GM23338 (cell line): ENCODE results near the gene ATF2. TPM values are rescaled to one million over a fixed set of nuclear protein-coding genes. Genes with fewer than 3 reads are reported as not detected.

Experiments used
- ATAC-seq: fragments of 200-7000 bp; cut with Tn5 transposase; 3 replicates; pipeline ENCODE4 v1.9.1; 2020
- DNase-seq: peaks from one replicate; pipeline ENCODE4 v3.0.0-alpha.2; 2015; ENCODE audit warnings: low spot score
- H2AFZ ChIP-seq: fragments of 200-600 bp; sonication (generic); 2 replicates; pipeline ENCODE4 v1.8.0; 2016; ENCODE audit warnings: antibody characterized with exemption, mild to moderate bottlenecking, moderate library complexity
- H3F3A ChIP-seq: fragments of 200-600 bp; sonication (generic); replicated peaks from 2 replicates; pipeline ENCODE4 v1.8.0; 2017; ENCODE audit warnings: antibody characterized with exemption, mixed run types, low read depth
- H3K27ac ChIP-seq: fragments of 200-600 bp; sonication (generic); 2 replicates; pipeline ENCODE4 v1.6.1; 2016; ENCODE audit warnings: low read depth
- H3K27me3 ChIP-seq: fragments of 200-600 bp; sonication (generic); 2 replicates; pipeline ENCODE4 v1.8.0; 2016; ENCODE audit warnings: mild to moderate bottlenecking, mixed run types, moderate library complexity; ENCODE audit not compliant: insufficient read depth
- H3K36me3 ChIP-seq: fragments of 200-600 bp; sonication (generic); 2 replicates; pipeline ENCODE4 v1.8.0; 2016; ENCODE audit warnings: mild to moderate bottlenecking; ENCODE audit not compliant: insufficient read depth
- H3K4me1 ChIP-seq: fragments of 200-600 bp; sonication (generic); 2 replicates; pipeline ENCODE4 v1.8.0; 2016; ENCODE audit warnings: mild to moderate bottlenecking, moderate library complexity; ENCODE audit not compliant: insufficient read depth
- H3K4me2 ChIP-seq: fragments of 200-600 bp; sonication (generic); 2 replicates; pipeline ENCODE4 v1.7.1; 2017; ENCODE audit warnings: mixed run types
- H3K4me3 ChIP-seq: fragments of 200-600 bp; sonication (generic); 2 replicates; pipeline ENCODE4 v1.6.1; 2016; ENCODE audit warnings: mixed run types
- H3K79me2 ChIP-seq: fragments of 200-600 bp; sonication (generic); replicated peaks from 2 replicates; pipeline ENCODE4 v1.8.0; 2017; ENCODE audit warnings: mild to moderate bottlenecking; ENCODE audit not compliant: insufficient read depth
- H3K9me2 ChIP-seq: fragments of 200-600 bp; sonication (generic); 2 replicates; pipeline ENCODE4 v1.8.0; 2017; ENCODE audit not compliant: insufficient read depth
- H4K20me1 ChIP-seq: fragments of 200-600 bp; sonication (generic); replicated peaks from 2 replicates; pipeline ENCODE4 v1.8.0; 2017; ENCODE audit warnings: mild to moderate bottlenecking; ENCODE audit not compliant: insufficient read depth
- H3K27ac Mint-ChIP-seq: 2 replicates; pipeline ENCODE4 v1.8.0; 2020; ENCODE audit warnings: inconsistent platforms, mild to moderate bottlenecking, moderate library complexity, mixed read lengths
- H3K27me3 Mint-ChIP-seq: 3 replicates; pipeline ENCODE4 v1.8.0; 2022; ENCODE audit warnings: low read depth, mild to moderate bottlenecking, moderate library complexity, mixed read lengths, inconsistent platforms; ENCODE audit not compliant: insufficient read depth, poor library complexity
- H3K36me3 Mint-ChIP-seq: 3 replicates; pipeline ENCODE4 v1.8.0; 2021; ENCODE audit warnings: low read depth, mild to moderate bottlenecking, inconsistent platforms, moderate library complexity, mixed read lengths
- H3K4me1 Mint-ChIP-seq: 3 replicates; pipeline ENCODE4 v1.8.0; 2020; ENCODE audit warnings: mild to moderate bottlenecking, inconsistent platforms, mixed read lengths
- H3K4me3 Mint-ChIP-seq: 3 replicates; pipeline ENCODE4 v1.8.0; 2021; ENCODE audit warnings: moderate library complexity, mild to moderate bottlenecking, inconsistent platforms, mixed read lengths
- H3K9me3 Mint-ChIP-seq: 3 replicates; pipeline ENCODE4 v1.8.0; 2020; ENCODE audit warnings: moderate library complexity, mild to moderate bottlenecking, inconsistent platforms, mixed read lengths
- CREB1 ChIP-seq: fragments of 250-450 bp; sonication (Bioruptor Pico); IDR thresholded peaks from 2 replicates; pipeline ENCODE4 v1.5.0; 2020; ENCODE audit warnings: low read depth, mild to moderate bottlenecking, moderate library complexity
- CTCF ChIP-seq, 2 experiments: fragments of 200-600 bp in 1 of 2; sonication (generic) in 1 of 2; conservative IDR thresholded peaks; 2 replicates each; pipeline versions ENCODE4 v1.5.1 to v1.6.1; 2016 to 2017; ENCODE audit warnings: antibody characterized with exemption in 2 of 2, low read depth in 2 of 2, mild to moderate bottlenecking in 2 of 2, moderate library complexity in 1 of 2
- EZH2 ChIP-seq: fragments of 200-600 bp; sonication (generic); IDR thresholded peaks from one replicate; pipeline ENCODE4 v1.8.0; 2017; ENCODE audit warnings: antibody characterized with exemption, mild to moderate bottlenecking, low read depth; ENCODE audit not compliant: unreplicated experiment
- EZH2phosphoT487 ChIP-seq: fragments of 200-600 bp; sonication (generic); IDR thresholded peaks from one replicate; pipeline ENCODE4 v1.8.1; 2018; ENCODE audit warnings: antibody characterized with exemption; ENCODE audit not compliant: unreplicated experiment
- NANOG ChIP-seq: IDR thresholded peaks from 2 replicates; pipeline ENCODE4 v1.6.1; 2016; ENCODE audit warnings: antibody characterized with exemption, borderline replicate concordance
- REST ChIP-seq: IDR thresholded peaks from one replicate; pipeline ENCODE4 v1.6.1; 2018; ENCODE audit warnings: antibody characterized with exemption; ENCODE audit not compliant: unreplicated experiment
- STAT1 ChIP-seq: IDR thresholded peaks from one replicate; pipeline ENCODE4 v1.6.1; 2016; ENCODE audit warnings: antibody characterized with exemption; ENCODE audit not compliant: unreplicated experiment
- ZNF114 ChIP-seq: fragments of 250-450 bp; sonication (Bioruptor Pico); IDR thresholded peaks from 2 replicates; pipeline ENCODE4 v1.5.0; 2020; ENCODE audit warnings: mild to moderate bottlenecking, moderate library complexity
- ZNF331 ChIP-seq: fragments of 250-450 bp; sonication (Bioruptor Pico); IDR thresholded peaks from 2 replicates; pipeline ENCODE4 v1.5.0; 2020; ENCODE audit warnings: low read depth, mild to moderate bottlenecking, moderate library complexity
- polyA plus RNA-seq: library from polyadenylated mRNA; unstranded; fragments of >200 nt; fragmentation: Nextera tagmentation; extraction: Ambion mirVana; gene quantifications from 2 replicates; pipeline ENCODE4 v1.2.1, GENCODE V29; 2016
- total RNA-seq: library from RNA; depleted of rRNA; stranded (reverse); fragments of >200 nt; shearing (Covaris generic); gene quantifications from 2 replicates; pipeline ENCODE4 v1.2.3, GENCODE V29; 2014

Gene ATF2
- total and polyA plus RNA-seq, 2 experiments from 2014 or later, result 23.6 to 56.2 TPM

- no peak overlapping the region for H3K4me3 Mint-ChIP-seq
- no peak for ATAC-seq
- H3K27me3 ChIP-seq, result no peaks in the 10 kb centered on the region
Observed at GRCh38 chr2:175183674-175184073, 15.7 kb upstream of the ATF2 start.

More at GRCh38 chr2:175183674-175184073, 15.7 kb upstream of the ATF2 start:
- H3K9me3 Mint-ChIP-seq, result no peaks in the 10 kb centered on the region
- Histone ChIP-seq H3K36me3 (peaks cover 14% of the 10 kb centered on the region), H3F3A (no peaks in the 10 kb centered on the region), H3K27ac (no peak overlapping the region), H3K4me1 (no peaks in the 10 kb centered on the region), H2AFZ (no peak overlapping the region), H3K4me2 (no peak overlapping the region), H3K79me2 (peaks cover 22% of the 10 kb centered on the region), H3K4me3 (no peak overlapping the region), H4K20me1 (peaks cover 13% of the 10 kb centered on the region; the same call in 1 of the 2 replicates), H3K9me2 (peaks cover 13% of the 10 kb centered on the region)
- H3K27ac Mint-ChIP-seq, result no peak overlapping the region
- DNase-seq, result no peak
- TF ChIP-seq ZNF114, result no peak
- TF ChIP-seq NANOG, result no peak
- no peak for TF ChIP-seq CREB1
- no peak for TF ChIP-seq REST
- no peak for TF ChIP-seq STAT1
- TF ChIP-seq ZNF331 (CRISPR knock-in tag), result no peak
- no peak for TF ChIP-seq EZH2
- no peak for TF ChIP-seq EZH2phosphoT487
- no peak for TF ChIP-seq CTCF (conservative IDR thresholded peaks at IDR 0.05; ENCODE audit: low read depth in 2 of 2)
- H3K27me3 Mint-ChIP-seq, result peaks cover 3% of the 10 kb centered on the region
- peaks cover 19% of the 10 kb centered on the region; the same call in 2 of the 3 replicates for H3K4me1 Mint-ChIP-seq
- peaks cover 18% of the 10 kb centered on the region for H3K36me3 Mint-ChIP-seq
